ENCODE data around the gene CRAT. TPM values are rescaled to one million over a fixed set of nuclear protein-coding genes. Genes with fewer than 3 reads are reported as not detected.

Gene CRAT
- total and polyA plus RNA-seq, 12 donors: 19.5 to 84.7 (median 72.1) TPM

GRCh38 chr9:129071526-129072126, 39.0 kb downstream of the CRAT start:
- no peak overlapping the region for H3K4me3 ChIP-seq
- H3K4me1 ChIP-seq: peaks cover 0 to 23% (median 14%) of the 10 kb centered on the region in 9 donors
- intact Hi-C loops (cut with DNase I): no loop called here
- no peaks in the 10 kb centered on the region for H3K9me3 ChIP-seq
- ATAC-seq (no peak), DNase-seq (no peak)
- no peak for TF ChIP-seq CTCF (IDR thresholded peaks at IDR 0.05)
- 67 to 72% methylated on average over 10 of the region's 10 CpGs for WGBS, 2 donors
- H3K36me3 ChIP-seq: peaks cover 0 to 47% (median 12%) of the 10 kb centered on the region in 9 donors
- no peak overlapping the region for H3K27ac ChIP-seq
- H3K27me3 ChIP-seq: no peaks in the 10 kb centered on the region

GRCh38 chr9:129070696-129071525, 39.7 kb downstream of the CRAT start:
- Histone ChIP-seq H3K36me3 (peaks cover 0 to 52% (median 12%) of the 10 kb centered on the region in 9 donors), H3K4me3 (no peak overlapping the region), H3K4me1 (peaks cover 0 to 23% (median 14%) of the 10 kb centered on the region in 9 donors), H3K27ac (peak overlapping the region in 3 of 10 donors; percentile 38 to 89 (median 88)), H3K27me3 (no peaks in the 10 kb centered on the region), H3K9me3 (no peaks in the 10 kb centered on the region)
- TF ChIP-seq CTCF (IDR thresholded peaks at IDR 0.05): no peak
- 70 to 81% methylated on average over 21 of the region's 21 CpGs for WGBS, 2 donors
- DNase-seq (no peak), ATAC-seq (no peak)
- intact Hi-C loops (cut with DNase I): no loop called here

GRCh38 chr9:129069862-129070641, 40.5 kb downstream of the CRAT start:
- WGBS, 2 donors: 84 to 87% methylated on average over 25 to 26 of the region's 26 CpGs
- peak in 1 of 9 donors; percentile 1 for TF ChIP-seq CTCF (IDR thresholded peaks at IDR 0.05)
- H3K9me3 ChIP-seq: no peaks in the 10 kb centered on the region
- H3K36me3 ChIP-seq: peaks cover 0 to 61% (median 19%) of the 10 kb centered on the region in 9 donors
- intact Hi-C loops (cut with DNase I): no loop called here
- no peaks in the 10 kb centered on the region for H3K27me3 ChIP-seq
- H3K27ac ChIP-seq: peak overlapping the region in 9 of 10 donors; percentile 38 to 94 (median 88)
- ATAC-seq (peak in 7 of 8 donors; percentile 4 to 36 (median 10)), DNase-seq (no peak)
- no peak overlapping the region for H3K4me3 ChIP-seq
- peaks cover 0 to 23% (median 14%) of the 10 kb centered on the region in 9 donors for H3K4me1 ChIP-seq
